GM21367 (cell line): Measurements from ENCODE around the gene SMIM29.

Source experiments
- ATAC-seq: cut with Tn5 transposase; IDR thresholded peaks from one replicate; pipeline ENCODE4 v1.9.1; 2021; ENCODE audit not compliant: unreplicated experiment

SMIM29 gene

GRCh38 chr6:34241351-34242215 lies 7.2 kb downstream of the SMIM29 start:
- ATAC-seq, result no peak

DNA sequence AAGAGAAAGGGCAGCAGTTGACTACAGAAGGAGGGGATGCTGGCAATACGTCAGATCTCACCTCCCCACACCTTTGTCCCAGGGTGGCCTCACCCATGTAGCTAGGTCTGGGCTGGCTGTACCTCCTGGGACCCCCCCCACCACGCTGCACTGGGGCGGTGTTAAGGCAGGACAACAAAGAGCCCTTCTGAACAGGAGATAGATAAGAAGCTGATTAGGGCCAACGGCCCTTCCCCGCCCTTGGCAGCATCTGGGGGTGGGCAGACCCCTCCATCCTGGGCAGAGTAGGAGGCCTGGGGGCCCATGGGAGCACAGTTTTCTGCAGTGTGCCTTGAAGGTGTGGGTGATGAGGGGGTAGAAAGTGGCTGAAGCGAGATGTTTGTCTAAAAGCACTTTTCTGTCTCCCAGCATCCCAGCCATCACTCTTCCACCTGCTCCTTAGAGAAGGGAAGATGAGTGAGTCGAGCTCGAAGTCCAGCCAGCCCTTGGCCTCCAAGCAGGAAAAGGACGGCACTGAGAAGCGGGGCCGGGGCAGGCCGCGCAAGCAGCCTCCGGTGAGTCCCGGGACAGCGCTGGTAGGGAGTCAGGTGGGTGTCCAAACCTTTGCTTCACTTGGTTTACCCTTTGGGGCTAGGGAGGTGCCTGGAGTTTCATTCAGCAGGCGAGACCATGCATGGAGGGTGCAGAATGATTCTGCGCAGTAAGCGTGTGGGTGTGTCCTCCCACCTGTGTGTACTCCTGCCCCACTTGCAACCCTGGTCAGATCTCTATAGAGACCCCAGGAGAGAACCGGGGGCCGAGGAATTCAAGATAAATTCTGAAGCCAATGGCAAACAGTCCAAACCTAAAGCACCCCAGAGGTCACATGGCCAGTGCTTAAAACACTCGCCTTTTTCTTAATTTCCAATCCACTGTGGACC lies 8.2 kb downstream of the SMIM29 start:
- ATAC-seq, result no peak

GRCh38 chr6:34239893-34240292 lies 8.9 kb downstream of the SMIM29 start:
- no peak for ATAC-seq

DNA sequence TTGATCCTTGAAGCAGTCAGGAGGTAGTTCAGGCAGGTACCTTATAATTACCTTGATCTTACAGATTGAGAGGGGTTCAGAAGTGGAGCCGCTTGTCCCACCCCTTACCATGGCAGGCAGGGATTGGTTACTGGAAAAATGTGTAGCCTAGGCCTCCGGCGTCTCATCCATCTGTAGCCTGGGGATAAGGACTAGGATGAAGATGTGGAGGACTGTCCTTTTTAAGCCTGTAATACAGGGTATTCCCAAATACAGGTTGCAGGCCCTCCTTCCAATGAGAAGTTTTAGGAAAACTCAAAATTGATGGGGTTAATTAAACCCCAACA lies 9.3 kb downstream of the SMIM29 start:
- no peak for ATAC-seq

- ATAC-seq, result no peak
Measured at GRCh38 chr6:34238585-34239499, 10.0 kb downstream of the SMIM29 start.

GRCh38 chr6:34237722-34238584 lies 10.9 kb downstream of the SMIM29 start:
- no peak for ATAC-seq

DNA sequence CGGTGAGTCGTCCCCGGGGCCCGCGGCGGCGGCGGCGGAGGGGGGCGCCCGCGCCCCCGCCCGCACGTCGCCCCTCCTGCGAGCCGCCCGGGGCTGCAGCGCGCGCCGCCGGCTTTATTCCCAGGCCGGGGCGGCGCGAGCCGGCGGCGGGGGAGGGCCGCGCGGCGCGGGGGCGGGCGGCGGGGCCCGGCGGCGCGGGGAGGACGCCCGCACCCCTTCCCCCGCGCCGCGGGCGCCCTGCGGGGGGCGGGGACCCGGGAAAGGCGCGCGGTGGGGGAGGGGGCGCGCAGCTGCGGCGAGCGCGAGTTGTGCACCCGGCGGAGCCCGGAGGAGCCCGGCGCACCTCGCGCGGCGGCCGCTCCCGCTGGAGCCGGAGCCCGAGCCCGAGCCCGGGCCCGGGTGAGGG lies 11.5 kb downstream of the SMIM29 start:
- no peak for ATAC-seq

GRCh38 chr6:34236443-34237315 lies 12.1 kb downstream of the SMIM29 start, which contains the start of gene HMGA1:
Gene HMGA1, plus strand, starts transcription at chr6:34236873. Its CDS starts 3,908 bp downstream, at chr6:34240781.
- peak; percentile 41 for ATAC-seq

- no peak for ATAC-seq
Measured at GRCh38 chr6:34236131-34236442, 12.7 kb downstream of the SMIM29 start.

- no peak for ATAC-seq
Measured at GRCh38 chr6:34235307-34236130, 13.3 kb downstream of the SMIM29 start.

GRCh38 chr6:34234667-34235306 lies 14.0 kb downstream of the SMIM29 start:
- ATAC-seq, result no peak

DNA sequence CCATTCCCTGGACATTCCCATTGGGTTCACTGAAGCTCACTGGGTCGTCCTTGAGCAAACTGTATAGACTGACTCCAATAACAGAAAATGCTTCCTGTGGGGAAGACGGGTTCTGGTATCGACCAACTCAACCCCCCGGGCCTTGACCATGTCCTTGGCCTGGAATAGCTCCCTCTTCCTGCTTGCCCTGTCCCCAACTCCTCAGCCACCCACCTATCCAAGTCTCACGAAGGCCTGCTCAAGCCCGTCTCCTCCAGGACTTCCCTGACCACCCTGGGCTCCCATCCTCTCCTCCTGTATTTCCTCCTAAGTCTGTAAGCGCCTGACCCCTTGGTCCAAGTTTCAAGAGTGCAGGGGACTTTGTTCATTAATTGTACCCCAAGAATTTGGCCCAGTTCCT lies 14.9 kb downstream of the SMIM29 start:
- no peak for ATAC-seq

GRCh38 chr6:34232901-34233300 lies 15.9 kb downstream of the SMIM29 start:
- no peak for ATAC-seq

- ATAC-seq, result no peak
Measured at GRCh38 chr6:34231566-34232336, 17.1 kb downstream of the SMIM29 start.

DNA sequence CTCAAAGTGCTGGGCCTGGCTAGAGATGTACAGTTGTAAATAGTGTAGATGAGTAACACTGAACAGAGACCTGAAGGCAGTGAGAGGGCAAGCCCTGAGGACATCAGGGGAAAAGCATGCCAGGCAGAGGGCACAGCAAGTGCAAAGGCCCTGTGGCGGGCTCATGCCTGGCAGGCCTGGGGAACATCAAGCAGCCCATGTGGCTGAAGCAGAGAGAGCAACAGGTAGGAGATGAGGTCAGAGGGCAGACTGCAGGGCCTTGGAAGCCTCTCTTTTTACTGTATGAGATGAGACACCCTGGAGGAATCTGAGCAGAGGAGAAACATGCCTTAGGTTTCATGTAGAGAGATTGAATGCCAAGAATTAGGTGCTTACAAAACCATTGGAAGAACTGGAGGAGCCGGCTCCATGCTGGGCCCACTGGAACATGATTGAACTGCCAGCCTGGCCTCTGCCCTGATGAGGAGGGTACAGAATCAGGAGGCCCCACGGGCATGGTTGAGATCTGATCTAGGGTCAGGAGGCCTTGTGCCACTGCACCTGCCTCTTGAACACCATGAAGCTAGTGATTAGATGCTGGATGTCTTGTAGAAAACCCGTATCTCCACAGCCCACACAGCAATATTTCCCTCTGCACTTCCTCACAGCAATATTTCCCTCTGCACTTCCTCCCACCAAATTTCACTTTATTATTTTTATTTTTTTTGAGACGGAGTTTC lies 18.0 kb downstream of the SMIM29 start:
- ATAC-seq, result no peak

DNA sequence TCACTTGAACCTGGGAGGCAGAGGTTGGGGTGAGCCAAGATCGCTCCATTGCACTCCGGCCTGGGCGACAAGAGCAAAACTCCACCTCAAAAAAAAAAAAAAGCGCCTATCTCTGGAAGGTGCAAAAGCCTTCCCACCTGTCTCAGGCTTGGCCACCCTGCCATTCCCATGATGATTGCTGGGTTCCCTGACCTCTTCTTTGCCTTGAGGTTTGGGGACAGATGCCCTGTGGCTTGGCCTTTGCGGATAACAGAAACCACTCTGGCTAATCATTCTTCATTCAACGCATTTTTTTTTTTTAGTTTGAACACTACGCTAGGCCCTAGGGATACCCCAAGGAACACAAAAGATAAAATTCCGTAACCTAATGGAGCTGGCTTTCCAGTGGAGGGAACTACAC lies 18.9 kb downstream of the SMIM29 start:
- ATAC-seq, result no peak
